Choroid plexus epithelial cell (primary cell): Measurements from ENCODE around the gene OBI1.

Experiments
- DNase-seq: peaks from one replicate; pipeline ENCODE4 v3.0.0-alpha.2; 2010; ENCODE audit warnings: low read depth
- H3K4me3 ChIP-seq: 2 replicates; pipeline ENCODE4 v1.5.1; 2011; ENCODE audit warnings: low read depth, mild to moderate bottlenecking, control low read depth, low read length, moderate library complexity
- TF ChIP-seq, protein P1 (sequence below): conservative IDR thresholded peaks from 2 replicates; pipeline ENCODE4 v1.5.1; 2011; ENCODE audit warnings: low read depth, mild to moderate bottlenecking, control low read depth, inconsistent platforms, low read length, moderate library complexity

Gene OBI1

DNA sequence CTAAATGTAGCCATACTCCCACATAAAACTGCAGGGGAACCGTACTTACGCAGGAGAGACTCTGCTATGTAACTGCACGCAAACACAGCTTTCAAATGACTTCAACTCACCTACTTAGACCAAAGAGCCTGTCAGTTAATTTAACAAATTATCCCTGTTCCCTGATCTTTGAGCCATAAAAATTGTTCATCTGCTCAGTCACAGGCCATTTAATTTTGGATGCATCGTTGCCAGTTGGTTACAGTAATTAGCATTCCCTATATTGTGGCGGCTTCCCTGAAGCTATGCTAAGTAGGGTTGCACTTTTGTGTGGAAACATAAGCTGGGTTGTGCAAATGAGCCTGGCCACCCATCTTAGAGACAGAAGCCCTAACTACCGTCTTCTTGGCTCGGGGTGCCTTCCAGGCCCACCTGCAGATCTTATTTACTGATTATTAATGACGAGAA, 21.2 kb upstream of the OBI1 start:
- TF ChIP-seq, protein P1, sequence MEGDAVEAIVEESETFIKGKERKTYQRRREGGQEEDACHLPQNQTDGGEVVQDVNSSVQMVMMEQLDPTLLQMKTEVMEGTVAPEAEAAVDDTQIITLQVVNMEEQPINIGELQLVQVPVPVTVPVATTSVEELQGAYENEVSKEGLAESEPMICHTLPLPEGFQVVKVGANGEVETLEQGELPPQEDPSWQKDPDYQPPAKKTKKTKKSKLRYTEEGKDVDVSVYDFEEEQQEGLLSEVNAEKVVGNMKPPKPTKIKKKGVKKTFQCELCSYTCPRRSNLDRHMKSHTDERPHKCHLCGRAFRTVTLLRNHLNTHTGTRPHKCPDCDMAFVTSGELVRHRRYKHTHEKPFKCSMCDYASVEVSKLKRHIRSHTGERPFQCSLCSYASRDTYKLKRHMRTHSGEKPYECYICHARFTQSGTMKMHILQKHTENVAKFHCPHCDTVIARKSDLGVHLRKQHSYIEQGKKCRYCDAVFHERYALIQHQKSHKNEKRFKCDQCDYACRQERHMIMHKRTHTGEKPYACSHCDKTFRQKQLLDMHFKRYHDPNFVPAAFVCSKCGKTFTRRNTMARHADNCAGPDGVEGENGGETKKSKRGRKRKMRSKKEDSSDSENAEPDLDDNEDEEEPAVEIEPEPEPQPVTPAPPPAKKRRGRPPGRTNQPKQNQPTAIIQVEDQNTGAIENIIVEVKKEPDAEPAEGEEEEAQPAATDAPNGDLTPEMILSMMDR, result no peak
- H3K4me3 ChIP-seq, result no peak overlapping the region
- DNase-seq, result no peak

DNA sequence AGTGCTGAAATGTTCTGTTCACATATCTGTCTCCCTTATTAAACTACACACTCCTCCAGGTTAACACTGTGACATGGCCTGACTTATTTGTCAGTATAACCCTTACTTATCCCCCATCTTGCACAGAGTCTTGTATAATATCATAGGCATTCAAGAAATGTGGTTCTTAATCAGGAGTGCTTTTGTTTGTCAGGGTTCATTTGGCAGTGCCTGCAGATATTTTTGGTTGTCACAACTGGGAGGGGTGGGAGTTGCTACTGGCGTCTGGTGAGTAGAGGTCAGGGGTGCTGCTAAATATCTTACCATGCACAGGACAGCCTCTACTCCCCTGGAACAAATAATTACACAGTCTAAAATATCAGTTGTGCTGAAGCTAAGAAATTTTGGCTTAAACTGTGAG, 20.4 kb upstream of the OBI1 start:
- TF ChIP-seq, protein P1, result no peak
- no peak overlapping the region for H3K4me3 ChIP-seq
- DNase-seq, result peak; percentile 9

DNA sequence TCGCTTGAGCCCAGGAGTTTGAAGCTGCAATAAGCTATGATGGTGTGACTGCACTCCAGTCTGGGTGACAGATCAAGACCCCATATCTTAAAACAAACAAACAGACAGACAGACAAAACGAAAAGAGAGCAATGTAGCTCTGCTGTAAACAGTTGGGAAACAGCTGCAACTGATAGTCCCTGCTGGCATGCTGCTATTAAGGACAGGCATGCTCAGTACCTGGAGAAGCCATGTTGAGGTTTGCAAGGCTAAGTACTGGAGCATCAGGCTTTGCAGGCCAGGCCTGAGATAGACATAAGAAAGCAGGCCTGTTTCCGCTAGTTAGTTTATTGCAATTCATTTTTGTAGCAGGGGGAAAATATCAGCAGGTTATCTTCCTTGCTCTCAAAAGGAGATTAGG, 16.2 kb upstream of the OBI1 start:
- DNase-seq, result no peak
- TF ChIP-seq, protein P1, result no peak
- H3K4me3 ChIP-seq, result no peak overlapping the region

DNA sequence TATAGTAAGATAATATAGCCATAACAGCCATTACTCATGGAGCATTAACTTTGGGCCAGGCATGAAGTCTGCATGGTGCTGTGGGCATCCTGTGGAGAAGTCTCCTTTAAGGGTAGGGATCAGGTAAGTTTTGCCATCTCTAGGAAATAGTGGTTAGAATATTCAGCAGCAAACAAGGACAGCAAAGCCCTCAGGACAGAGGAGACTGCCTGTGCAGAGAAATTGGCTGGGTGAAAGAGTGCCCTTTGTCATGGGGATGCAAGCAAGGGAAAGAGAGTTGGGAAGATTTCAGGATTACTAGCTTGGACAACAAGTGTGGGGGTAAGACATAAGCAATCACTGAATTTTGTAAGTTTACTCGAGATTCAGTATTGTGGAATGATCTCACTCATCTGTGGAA, 15.7 kb upstream of the OBI1 start:
- no peak overlapping the region for H3K4me3 ChIP-seq
- TF ChIP-seq, protein P1, result no peak
- no peak for DNase-seq

DNA sequence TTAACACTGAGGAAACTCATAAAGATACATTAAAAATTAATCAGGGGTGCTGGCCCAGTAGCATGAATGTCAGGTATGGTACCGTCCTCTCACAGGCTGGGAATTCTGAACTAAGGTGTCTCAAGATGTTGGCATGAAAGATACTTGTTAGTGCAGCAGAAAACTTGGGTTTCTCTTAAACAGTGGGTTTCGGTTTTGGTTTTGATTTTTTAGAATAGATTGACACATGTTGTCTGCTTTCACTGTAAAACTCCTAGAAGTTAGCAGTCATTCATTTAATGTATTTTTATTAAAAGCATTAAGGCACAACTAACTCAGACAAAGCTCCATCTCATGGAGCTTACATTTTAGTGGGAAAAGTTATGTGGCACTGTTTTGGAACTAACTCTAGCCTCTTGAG, 3.5 kb upstream of the OBI1 start:
- TF ChIP-seq, protein P1, result no peak
- no peak for DNase-seq

DNA sequence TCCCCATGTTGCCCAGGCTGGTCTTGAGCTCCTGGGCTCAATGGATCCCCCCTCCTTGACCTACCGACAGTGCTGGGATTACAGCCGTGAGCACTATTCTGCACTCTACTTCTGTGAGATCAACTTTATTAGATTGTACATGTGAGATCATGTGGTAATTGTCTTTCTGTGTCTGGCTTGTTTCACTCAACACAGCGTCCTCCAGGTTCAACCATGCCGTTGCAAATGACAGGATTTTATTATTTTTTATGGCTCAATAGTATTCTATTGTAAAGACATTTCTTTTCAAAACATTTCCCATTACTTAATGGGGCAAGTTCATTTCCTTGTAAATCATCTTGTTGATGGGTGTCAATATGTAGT, 1.5 kb upstream of the OBI1 start:
- TF ChIP-seq, protein P1, result no peak
- peak overlapping the region; percentile 79 for H3K4me3 ChIP-seq
- no peak for DNase-seq

More for the DNA sequence above, 3.5 kb upstream of the OBI1 start:
- no peak overlapping the region for H3K4me3 ChIP-seq

DNA sequence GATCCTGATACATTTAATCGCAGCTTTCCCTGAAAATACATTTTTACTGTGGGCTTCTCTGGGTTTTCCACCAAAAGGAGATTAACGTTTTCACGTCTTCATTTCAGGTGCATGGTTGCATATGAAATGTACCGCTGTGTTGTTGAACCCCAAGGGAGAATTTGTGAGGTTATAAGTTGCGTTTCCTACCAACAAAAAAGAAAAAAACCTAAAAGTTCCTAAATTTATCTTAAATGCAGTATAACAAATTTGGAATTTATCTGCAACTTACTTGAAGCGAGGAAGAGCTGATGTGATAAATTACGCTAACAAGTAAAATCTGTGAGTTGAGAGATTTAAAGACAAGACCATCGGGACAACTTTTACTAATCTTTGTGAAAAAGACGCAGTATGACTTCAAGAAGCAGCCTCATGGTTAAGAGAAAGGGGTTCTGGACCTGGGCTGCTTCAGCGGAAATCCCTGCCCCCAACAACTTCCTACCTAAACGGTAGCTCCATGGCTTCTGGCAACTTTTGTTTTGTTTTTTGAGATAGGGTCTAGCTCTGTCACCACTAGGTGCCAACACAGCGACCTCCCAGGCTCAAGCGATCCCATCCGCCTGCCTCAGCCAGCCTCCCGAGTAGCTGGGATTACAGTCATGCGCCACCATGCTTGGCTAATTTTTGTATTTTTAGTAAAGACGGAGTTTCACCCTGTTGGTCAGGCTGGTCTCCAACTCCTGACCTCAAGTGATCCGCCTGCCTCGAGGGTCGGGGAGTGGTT, 958 bp upstream of the OBI1 start:
- TF ChIP-seq, protein P1, result no peak
- peak; percentile 22 for DNase-seq
- H3K4me3 ChIP-seq, result peak overlapping the region; percentile 79
